ENCODE measurements around the gene DAAM2.

DAAM2 gene

GRCh38 chr6:39901670-39902069 lies 109.5 kb downstream of the DAAM2 start:
- no peak for DNase-seq (ENCODE audit: low read depth)
- no peak overlapping the region for H3K4me3 ChIP-seq (ENCODE audit: low read depth, low read length)

- no peak overlapping the region for H3K4me3 ChIP-seq (ENCODE audit: low read depth, low read length)
- no peak for DNase-seq (ENCODE audit: low read depth)
These were observed 110.0 kb downstream of the DAAM2 start for GRCh38 chr6:39902136-39902535.

- H3K4me3 ChIP-seq (ENCODE audit: low read depth, low read length), result no peak overlapping the region
- DNase-seq (ENCODE audit: low read depth), result no peak
These were observed 110.8 kb downstream of the DAAM2 start for GRCh38 chr6:39902786-39903465.

- no peak for DNase-seq (ENCODE audit: low read depth)
- no peak overlapping the region for H3K4me3 ChIP-seq (ENCODE audit: low read depth, low read length)
These were observed 111.5 kb downstream of the DAAM2 start for GRCh38 chr6:39903656-39904055.

GRCh38 chr6:39904946-39905639 lies 112.9 kb downstream of the DAAM2 start:
- H3K4me3 ChIP-seq (ENCODE audit: low read depth, low read length), result no peak overlapping the region
- DNase-seq (ENCODE audit: low read depth), result no peak

- DNase-seq (ENCODE audit: low read depth), result no peak
- H3K4me3 ChIP-seq (ENCODE audit: low read depth, low read length), result no peak overlapping the region
These were observed 113.4 kb downstream of the DAAM2 start for GRCh38 chr6:39905640-39905975.

GRCh38 chr6:39906318-39906761 lies 114.2 kb downstream of the DAAM2 start:
- no peak for DNase-seq (ENCODE audit: low read depth)
- H3K4me3 ChIP-seq (ENCODE audit: low read depth, low read length), result no peak overlapping the region

GRCh38 chr6:39907871-39908575 lies 115.8 kb downstream of the DAAM2 start:
- no peak overlapping the region for H3K4me3 ChIP-seq (ENCODE audit: low read depth, low read length)
- no peak for DNase-seq (ENCODE audit: low read depth)

- no peak for DNase-seq (ENCODE audit: low read depth)
- H3K4me3 ChIP-seq (ENCODE audit: low read depth, low read length), result no peak overlapping the region
These were observed 116.8 kb downstream of the DAAM2 start for GRCh38 chr6:39908838-39909583.

- H3K4me3 ChIP-seq (ENCODE audit: low read depth, low read length), result no peak overlapping the region
- no peak for DNase-seq (ENCODE audit: low read depth)
These were observed 117.5 kb downstream of the DAAM2 start for GRCh38 chr6:39909701-39910100.

- DNase-seq (ENCODE audit: low read depth), result no peak
- H3K4me3 ChIP-seq (ENCODE audit: low read depth, low read length), result no peak overlapping the region
These were observed 118.0 kb downstream of the DAAM2 start for GRCh38 chr6:39910164-39910563.

- DNase-seq (ENCODE audit: low read depth), result no peak
- no peak overlapping the region for H3K4me3 ChIP-seq (ENCODE audit: low read depth, low read length)
These were observed 118.6 kb downstream of the DAAM2 start for GRCh38 chr6:39910744-39911143.

GRCh38 chr6:39911513-39912125 lies 119.4 kb downstream of the DAAM2 start:
- H3K4me3 ChIP-seq (ENCODE audit: low read depth, low read length), result no peak overlapping the region
- DNase-seq (ENCODE audit: low read depth), result no peak

GRCh38 chr6:39912446-39912845 lies 120.3 kb downstream of the DAAM2 start:
- no peak overlapping the region for H3K4me3 ChIP-seq (ENCODE audit: low read depth, low read length)
- no peak for DNase-seq (ENCODE audit: low read depth)

- H3K4me3 ChIP-seq (ENCODE audit: low read depth, low read length), result no peak overlapping the region
- no peak for DNase-seq (ENCODE audit: low read depth)
These were observed 121.3 kb downstream of the DAAM2 start for GRCh38 chr6:39913391-39913916.

GRCh38 chr6:39914239-39914638 lies 122.1 kb downstream of the DAAM2 start:
- H3K4me3 ChIP-seq (ENCODE audit: low read depth, low read length), result no peak overlapping the region
- DNase-seq (ENCODE audit: low read depth), result no peak

GRCh38 chr6:39915866-39916265 lies 123.7 kb downstream of the DAAM2 start:
- H3K4me3 ChIP-seq (ENCODE audit: low read depth, low read length), result no peak overlapping the region
- no peak for DNase-seq (ENCODE audit: low read depth)

- no peak for DNase-seq (ENCODE audit: low read depth)
- H3K4me3 ChIP-seq (ENCODE audit: low read depth, low read length), result no peak overlapping the region
These were observed 125.2 kb downstream of the DAAM2 start for GRCh38 chr6:39917329-39917728.

- no peak for DNase-seq (ENCODE audit: low read depth)
- no peak overlapping the region for H3K4me3 ChIP-seq (ENCODE audit: low read depth, low read length)
These were observed 125.8 kb downstream of the DAAM2 start for GRCh38 chr6:39917981-39918380.
